Gastroesophageal sphincter (tissue), 3 donors: ENCODE measurements around the gene RASSF5.

Source experiments
- CTCF ChIP-seq, 4 experiments: fragments of 200-600 bp in 2 of 4; fragments of 450-650 bp in 2 of 4; sonication (generic) in 1 of 4; IDR thresholded peaks; one replicate each; pipeline ENCODE4 v1.5.1; 2017 to 2019; ENCODE audit warnings: antibody characterized with exemption in 4 of 4, mild to moderate bottlenecking in 2 of 4, moderate library complexity in 2 of 4
- POLR2A ChIP-seq, 2 donors: fragments of 450-650 bp; IDR thresholded peaks; one replicate each; pipeline ENCODE4 v1.6.1; 2017; ENCODE audit warnings: antibody characterized with exemption in 2 of 2, mild to moderate bottlenecking in 2 of 2, moderate library complexity in 1 of 2
- POLR2AphosphoS5 ChIP-seq: sonication (generic); formaldehyde crosslinking; IDR thresholded peaks from one replicate; pipeline ENCODE4 v1.6.1; 2017; ENCODE audit warnings: antibody characterized with exemption

GRCh38 chr1:206556750-206557635 is 49.7 kb downstream of the RASSF5 start:
- no peak for TF ChIP-seq CTCF (IDR thresholded peaks at IDR 0.05)
- TF ChIP-seq POLR2AphosphoS5: peak; percentile 65
- peak; percentile 39 to 43 for TF ChIP-seq POLR2A (IDR thresholded peaks at IDR 0.05)
